ENCODE measurements around the gene HMGB3.

DNA sequence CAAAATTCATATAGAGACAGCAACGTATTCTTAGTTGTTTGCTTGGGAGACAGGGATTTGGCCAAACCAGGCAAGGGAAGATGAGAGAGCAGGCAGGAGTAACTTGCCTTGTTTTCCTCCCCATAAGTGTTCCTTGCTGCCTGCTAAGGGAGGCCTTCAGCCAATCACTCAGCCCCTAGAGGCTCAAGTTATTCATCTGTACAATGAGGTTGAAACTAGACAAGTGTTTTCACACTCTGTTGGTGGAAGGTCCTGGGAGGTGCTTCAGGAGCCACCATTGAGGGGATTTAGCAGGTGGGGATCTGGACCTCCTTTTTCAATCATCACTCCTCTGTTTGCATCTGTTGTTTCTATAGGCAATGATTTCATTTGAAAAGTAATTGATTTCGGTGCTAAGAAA, 23.6 kb upstream of the HMGB3 start:
- TF ChIP-seq, protein P1, sequence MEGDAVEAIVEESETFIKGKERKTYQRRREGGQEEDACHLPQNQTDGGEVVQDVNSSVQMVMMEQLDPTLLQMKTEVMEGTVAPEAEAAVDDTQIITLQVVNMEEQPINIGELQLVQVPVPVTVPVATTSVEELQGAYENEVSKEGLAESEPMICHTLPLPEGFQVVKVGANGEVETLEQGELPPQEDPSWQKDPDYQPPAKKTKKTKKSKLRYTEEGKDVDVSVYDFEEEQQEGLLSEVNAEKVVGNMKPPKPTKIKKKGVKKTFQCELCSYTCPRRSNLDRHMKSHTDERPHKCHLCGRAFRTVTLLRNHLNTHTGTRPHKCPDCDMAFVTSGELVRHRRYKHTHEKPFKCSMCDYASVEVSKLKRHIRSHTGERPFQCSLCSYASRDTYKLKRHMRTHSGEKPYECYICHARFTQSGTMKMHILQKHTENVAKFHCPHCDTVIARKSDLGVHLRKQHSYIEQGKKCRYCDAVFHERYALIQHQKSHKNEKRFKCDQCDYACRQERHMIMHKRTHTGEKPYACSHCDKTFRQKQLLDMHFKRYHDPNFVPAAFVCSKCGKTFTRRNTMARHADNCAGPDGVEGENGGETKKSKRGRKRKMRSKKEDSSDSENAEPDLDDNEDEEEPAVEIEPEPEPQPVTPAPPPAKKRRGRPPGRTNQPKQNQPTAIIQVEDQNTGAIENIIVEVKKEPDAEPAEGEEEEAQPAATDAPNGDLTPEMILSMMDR (conservative IDR thresholded peaks at IDR 0.05) = no peak
- no peak for TF ChIP-seq ZFX (IDR thresholded peaks at IDR 0.05)
